ENCODE measurements around the gene GNG11. TPM values are rescaled to one million over a fixed set of nuclear protein-coding genes. Genes with fewer than 3 reads are reported as not detected.

Gene GNG11
- total RNA-seq, 2 donors from 2014 or later: 1.3 to 3.1 TPM

DNA sequence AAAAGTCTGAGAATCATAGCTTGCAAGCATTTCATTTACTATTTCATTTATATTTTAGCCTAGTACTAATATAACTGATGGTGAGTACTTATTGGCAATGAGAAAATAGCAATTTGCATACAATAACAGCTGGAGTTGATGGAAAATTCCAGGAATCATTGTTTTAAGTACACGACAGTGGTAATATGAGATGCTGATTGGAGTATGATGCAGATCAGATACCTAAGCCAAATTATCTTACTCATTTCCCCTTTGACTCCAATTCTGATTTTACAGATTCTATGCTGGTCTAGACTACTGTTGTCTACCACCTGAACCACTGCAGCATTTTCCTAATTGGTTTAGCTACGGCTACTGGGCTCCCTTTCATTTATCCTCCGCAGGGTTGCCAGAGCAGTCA, 36.7 kb downstream of the GNG11 start:
- TF ChIP-seq CTCF (conservative IDR thresholded peaks at IDR 0.05): no peak
- Histone ChIP-seq H3K36me3 (ENCODE audit: control insufficient read depth, insufficient read depth, low read length) (no peaks in the 10 kb centered on the region), H3K27ac (ENCODE audit: low read depth, low read length) (no peak overlapping the region), H3K4me3 (ENCODE audit: low read length) (no peak overlapping the region), H3K9me3 (ENCODE audit: control insufficient read depth, low read length) (no peaks in the 10 kb centered on the region), H3K9ac (ENCODE audit: extremely low read depth, low read length, poor library complexity, severe bottlenecking) (no peak overlapping the region), H3K27me3 (ENCODE audit: control insufficient read depth, insufficient read depth, low read length, poor library complexity, severe bottlenecking) (no peaks in the 10 kb centered on the region), H3K4me1 (ENCODE audit: control insufficient read depth, insufficient read depth, low read length) (no peaks in the 10 kb centered on the region)
- no peak overlapping the region for H3K4me3 Mint-ChIP-seq
- no peaks in the 10 kb centered on the region for H3K9me3 Mint-ChIP-seq
- no peaks in the 10 kb centered on the region for H3K36me3 Mint-ChIP-seq (ENCODE audit: low read depth)
- no peak overlapping the region for H3K27ac Mint-ChIP-seq
- no peaks in the 10 kb centered on the region for H3K27me3 Mint-ChIP-seq (ENCODE audit: insufficient read depth)
- H3K4me1 Mint-ChIP-seq: no peaks in the 10 kb centered on the region
- 71 to 97% methylated on average over 2 to 3 of the region's 3 CpGs for WGBS, 2 experiments (ENCODE audit: insufficient coverage in 1 of 2, insufficient read length in 1 of 2)
- no peak for DNase-seq

- no peaks in the 10 kb centered on the region for H3K9me3 ChIP-seq (ENCODE audit: control insufficient read depth, low read length)
- H3K27me3 ChIP-seq (ENCODE audit: control insufficient read depth, insufficient read depth, low read length, poor library complexity, severe bottlenecking): no peaks in the 10 kb centered on the region
- no peak overlapping the region for H3K27ac ChIP-seq (ENCODE audit: low read depth, low read length)
- no peaks in the 10 kb centered on the region for H3K4me1 Mint-ChIP-seq
- no peak overlapping the region for H3K9ac ChIP-seq (ENCODE audit: extremely low read depth, low read length, poor library complexity, severe bottlenecking)
- H3K4me3 ChIP-seq (ENCODE audit: low read length): no peak overlapping the region
- DNase-seq: no peak
- no peak overlapping the region for H3K27ac Mint-ChIP-seq
- H3K9me3 Mint-ChIP-seq: no peaks in the 10 kb centered on the region
- no peaks in the 10 kb centered on the region for H3K4me1 ChIP-seq (ENCODE audit: control insufficient read depth, insufficient read depth, low read length)
- no peaks in the 10 kb centered on the region for H3K36me3 Mint-ChIP-seq (ENCODE audit: low read depth)
- no peak for TF ChIP-seq CTCF (conservative IDR thresholded peaks at IDR 0.05)
- 97 to 100% methylated on average over 2 to 3 of the region's 3 CpGs for WGBS, 2 experiments (ENCODE audit: insufficient coverage in 1 of 2, insufficient read length in 1 of 2)
- no peak overlapping the region for H3K4me3 Mint-ChIP-seq
- no peaks in the 10 kb centered on the region for H3K27me3 Mint-ChIP-seq (ENCODE audit: insufficient read depth)
- no peaks in the 10 kb centered on the region for H3K36me3 ChIP-seq (ENCODE audit: control insufficient read depth, insufficient read depth, low read length)
Observed at GRCh38 chr7:93958651-93959050, 37.1 kb downstream of the GNG11 start.

DNA sequence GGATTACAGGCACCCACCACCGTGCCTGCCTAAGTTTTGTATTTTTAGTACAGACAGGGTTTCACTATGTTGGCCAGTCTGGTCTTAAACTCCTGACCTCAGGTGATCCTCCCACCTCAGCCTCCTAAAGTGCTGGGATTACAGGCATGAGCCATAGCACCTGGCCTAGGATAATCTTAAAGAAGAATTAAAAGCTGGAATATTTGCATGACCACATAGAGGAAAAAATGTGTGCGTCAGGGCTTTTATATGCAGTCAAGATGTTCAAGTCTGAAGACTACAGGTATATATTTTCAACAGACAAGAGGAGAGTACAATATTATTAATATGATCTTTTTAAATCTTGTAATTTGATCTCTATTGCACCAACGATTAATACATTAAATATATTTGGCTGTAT, 39.5 kb downstream of the GNG11 start:
- no peak for DNase-seq
- no peak overlapping the region for H3K9ac ChIP-seq (ENCODE audit: extremely low read depth, low read length, poor library complexity, severe bottlenecking)

More for the DNA sequence above, 39.5 kb downstream of the GNG11 start:
- no peaks in the 10 kb centered on the region for H3K36me3 ChIP-seq (ENCODE audit: control insufficient read depth, insufficient read depth, low read length)
- no peaks in the 10 kb centered on the region for H3K27me3 ChIP-seq (ENCODE audit: control insufficient read depth, insufficient read depth, low read length, poor library complexity, severe bottlenecking)
- Mint-ChIP-seq H3K27ac (no peak overlapping the region), H3K9me3 (no peaks in the 10 kb centered on the region), H3K4me3 (no peak overlapping the region), H3K4me1 (no peaks in the 10 kb centered on the region), H3K36me3 (ENCODE audit: low read depth) (no peaks in the 10 kb centered on the region), H3K27me3 (ENCODE audit: insufficient read depth) (peaks cover 2% of the 10 kb centered on the region)
- H3K27ac ChIP-seq (ENCODE audit: low read depth, low read length): no peak overlapping the region
- H3K9me3 ChIP-seq (ENCODE audit: control insufficient read depth, low read length): no peaks in the 10 kb centered on the region
- H3K4me3 ChIP-seq (ENCODE audit: low read length): no peak overlapping the region
- 88 to 90% methylated on average over 1 to 2 of the region's 3 CpGs for WGBS, 2 experiments (ENCODE audit: insufficient coverage in 1 of 2, insufficient read length in 1 of 2)
- no peak for TF ChIP-seq CTCF (conservative IDR thresholded peaks at IDR 0.05)
- no peaks in the 10 kb centered on the region for H3K4me1 ChIP-seq (ENCODE audit: control insufficient read depth, insufficient read depth, low read length)

All from endodermal cell (in vitro differentiated cells).